Amniotic epithelial cell (primary cell): Measurements from ENCODE around the gene GOLM1.

Experiments
- DNase-seq: peaks from one replicate; pipeline ENCODE4 v3.0.0-alpha.2; 2010; ENCODE audit warnings: low read depth

The GOLM1 gene

GRCh38 chr9:85981369-85981768 lies 118.0 kb downstream of the GOLM1 start:
- no peak for DNase-seq

DNA sequence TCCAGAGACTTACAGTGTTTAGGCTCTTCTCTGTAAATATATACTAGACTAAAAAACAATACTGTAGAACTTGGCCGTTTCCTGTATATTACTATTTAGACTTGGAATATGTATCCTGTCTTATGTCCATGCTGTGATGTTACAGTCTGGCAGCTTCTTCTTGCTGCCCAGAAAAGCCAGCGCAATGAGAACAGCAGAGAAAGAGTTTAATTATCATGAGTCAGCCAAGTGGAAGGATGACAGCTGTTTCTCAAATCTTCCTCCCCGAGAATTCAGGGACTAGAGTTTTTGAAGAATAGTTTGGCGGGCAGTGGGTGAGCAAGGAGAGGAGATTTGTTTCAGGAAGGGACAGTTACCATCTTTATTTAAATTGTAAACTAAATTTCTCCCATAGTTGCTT lies 120.9 kb downstream of the GOLM1 start:
- peak; percentile 17 for DNase-seq
